Tibial nerve (tissue), 3 donors: Measurements from ENCODE around the gene SERINC2.

Experiments used
- POLR2A ChIP-seq, 2 donors: fragments of 450-650 bp; IDR thresholded peaks; one replicate each; pipeline ENCODE4 v1.6.1; 2017; ENCODE audit warnings: antibody characterized with exemption in 2 of 2, mild to moderate bottlenecking in 2 of 2, moderate library complexity in 2 of 2
- TF ChIP-seq, protein P1 (sequence below), 5 experiments: fragments of 200-600 bp in 3 of 5; fragments of 450-650 bp in 2 of 5; sonication (generic) in 3 of 5; IDR thresholded peaks; one replicate each; pipeline ENCODE4 v1.5.1; 2016 to 2019; ENCODE audit warnings: antibody characterized with exemption in 5 of 5, mild to moderate bottlenecking in 3 of 5, moderate library complexity in 2 of 5

DNA sequence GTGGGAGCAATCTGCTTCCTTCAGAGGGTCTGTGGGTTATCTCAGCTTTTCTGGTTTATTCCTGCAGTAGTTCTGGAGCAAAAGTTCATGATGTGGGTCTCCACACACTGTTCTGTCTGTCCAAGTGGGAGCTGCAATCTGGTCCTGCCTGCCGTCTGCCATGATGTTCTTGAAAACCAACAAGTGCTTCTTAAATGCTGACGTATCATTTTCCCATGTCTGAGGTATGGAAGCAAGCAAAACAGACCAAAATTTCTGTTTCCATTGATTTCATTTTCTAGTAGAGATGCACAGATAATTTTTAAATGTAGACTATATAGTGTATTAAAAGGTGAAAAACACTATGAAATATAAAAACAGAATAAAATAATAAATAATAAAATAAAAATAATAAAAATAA, 65.2 kb downstream of the SERINC2 start:
- TF ChIP-seq, protein P1, sequence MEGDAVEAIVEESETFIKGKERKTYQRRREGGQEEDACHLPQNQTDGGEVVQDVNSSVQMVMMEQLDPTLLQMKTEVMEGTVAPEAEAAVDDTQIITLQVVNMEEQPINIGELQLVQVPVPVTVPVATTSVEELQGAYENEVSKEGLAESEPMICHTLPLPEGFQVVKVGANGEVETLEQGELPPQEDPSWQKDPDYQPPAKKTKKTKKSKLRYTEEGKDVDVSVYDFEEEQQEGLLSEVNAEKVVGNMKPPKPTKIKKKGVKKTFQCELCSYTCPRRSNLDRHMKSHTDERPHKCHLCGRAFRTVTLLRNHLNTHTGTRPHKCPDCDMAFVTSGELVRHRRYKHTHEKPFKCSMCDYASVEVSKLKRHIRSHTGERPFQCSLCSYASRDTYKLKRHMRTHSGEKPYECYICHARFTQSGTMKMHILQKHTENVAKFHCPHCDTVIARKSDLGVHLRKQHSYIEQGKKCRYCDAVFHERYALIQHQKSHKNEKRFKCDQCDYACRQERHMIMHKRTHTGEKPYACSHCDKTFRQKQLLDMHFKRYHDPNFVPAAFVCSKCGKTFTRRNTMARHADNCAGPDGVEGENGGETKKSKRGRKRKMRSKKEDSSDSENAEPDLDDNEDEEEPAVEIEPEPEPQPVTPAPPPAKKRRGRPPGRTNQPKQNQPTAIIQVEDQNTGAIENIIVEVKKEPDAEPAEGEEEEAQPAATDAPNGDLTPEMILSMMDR (IDR thresholded peaks at IDR 0.05) = no peak
- no peak for TF ChIP-seq POLR2A (IDR thresholded peaks at IDR 0.05)
